ENCODE data around the gene TMEFF2. TPM values are rescaled to one million over a fixed set of nuclear protein-coding genes. Genes with fewer than 3 reads are reported as not detected.

Gene TMEFF2
- polyA plus RNA-seq, 1 of the 3 experiments (the other 2 are of a cell fraction), result 5.4 TPM

GRCh38 chr2:191983186-191983585 is 211.5 kb downstream of the TMEFF2 start:
- no peaks in the 10 kb centered on the region for H3K36me3 ChIP-seq (replicated peaks in 1 of 2; ENCODE audit: control insufficient read depth in 1 of 2, insufficient read depth in 2 of 2, low read length in 1 of 2)
- no peaks in the 10 kb centered on the region for H3K9me2 ChIP-seq
- no peaks in the 10 kb centered on the region for H4K20me1 ChIP-seq (ENCODE audit: insufficient read depth)
- no peak overlapping the region for H3K27ac ChIP-seq (ENCODE audit: low read depth in 2 of 2, low read length in 1 of 2)
- DNase-seq, result no peak
- H3K27me3 ChIP-seq (ENCODE audit: insufficient read depth), result no peaks in the 10 kb centered on the region
- ChIA-PET POLR2A (no interaction called here), CTCF (interaction anchor here (0.9 to 1.1 kb wide), 2 partner anchors 9 to 16 kb away, joined by 3 read pairs; no protein-coding TSS in a partner anchor)
- no peaks in the 10 kb centered on the region for H3F3A ChIP-seq (replicated peaks; ENCODE audit: insufficient read depth)
- no peaks in the 10 kb centered on the region for H3K9me3 ChIP-seq
- TF ChIP-seq, protein P1, sequence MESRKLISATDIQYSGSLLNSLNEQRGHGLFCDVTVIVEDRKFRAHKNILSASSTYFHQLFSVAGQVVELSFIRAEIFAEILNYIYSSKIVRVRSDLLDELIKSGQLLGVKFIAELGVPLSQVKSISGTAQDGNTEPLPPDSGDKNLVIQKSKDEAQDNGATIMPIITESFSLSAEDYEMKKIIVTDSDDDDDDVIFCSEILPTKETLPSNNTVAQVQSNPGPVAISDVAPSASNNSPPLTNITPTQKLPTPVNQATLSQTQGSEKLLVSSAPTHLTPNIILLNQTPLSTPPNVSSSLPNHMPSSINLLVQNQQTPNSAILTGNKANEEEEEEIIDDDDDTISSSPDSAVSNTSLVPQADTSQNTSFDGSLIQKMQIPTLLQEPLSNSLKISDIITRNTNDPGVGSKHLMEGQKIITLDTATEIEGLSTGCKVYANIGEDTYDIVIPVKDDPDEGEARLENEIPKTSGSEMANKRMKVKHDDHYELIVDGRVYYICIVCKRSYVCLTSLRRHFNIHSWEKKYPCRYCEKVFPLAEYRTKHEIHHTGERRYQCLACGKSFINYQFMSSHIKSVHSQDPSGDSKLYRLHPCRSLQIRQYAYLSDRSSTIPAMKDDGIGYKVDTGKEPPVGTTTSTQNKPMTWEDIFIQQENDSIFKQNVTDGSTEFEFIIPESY (IDR thresholded peaks at IDR 0.05; ENCODE audit: borderline replicate concordance, low read depth), result no peak
- no peak for TF ChIP-seq NRF1 (IDR thresholded peaks at IDR 0.05; ENCODE audit: low read depth, low read length)
- no peak for TF ChIP-seq POLR2AphosphoS5 (IDR thresholded peaks at IDR 0.05; ENCODE audit: low read depth, low read length)
- TF ChIP-seq GABPA (IDR thresholded peaks at IDR 0.05; ENCODE audit: low read depth), result no peak
- TF ChIP-seq EP300 (IDR thresholded peaks at IDR 0.05; ENCODE audit: borderline replicate concordance in 1 of 2, low read depth in 1 of 2, low read length in 1 of 2), result no peak
- TF ChIP-seq FOSL2 (IDR thresholded peaks at IDR 0.05; ENCODE audit: borderline replicate concordance, low read depth), result no peak
- no peak for TF ChIP-seq RCOR1 (IDR thresholded peaks at IDR 0.05; ENCODE audit: low read length)
- TF ChIP-seq RFX5 (IDR thresholded peaks at IDR 0.05; ENCODE audit: low read length), result no peak
- no peak for TF ChIP-seq NFIC (IDR thresholded peaks at IDR 0.05; ENCODE audit: borderline replicate concordance)
- TF ChIP-seq JUND (IDR thresholded peaks at IDR 0.05), result no peak
- no peak for TF ChIP-seq GATA2 (CRISPR knock-in tag; IDR thresholded peaks at IDR 0.05)
- TF ChIP-seq USF2 (IDR thresholded peaks at IDR 0.05; ENCODE audit: borderline replicate concordance, low read depth, low read length), result no peak
- H3K4me2 ChIP-seq, result no peak overlapping the region
- H3K79me2 ChIP-seq (ENCODE audit: insufficient read depth), result no peaks in the 10 kb centered on the region
- H3K4me1 ChIP-seq (ENCODE audit: control insufficient read depth in 1 of 2, insufficient read depth in 2 of 2, low read depth in 1 of 2, low read length in 1 of 2), result peaks cover 0 to 8% of the 10 kb centered on the region in 2 experiments; a peak in 1 of 4 replicates
- no peak overlapping the region for H2AFZ ChIP-seq (ENCODE audit: low read depth)
- H3K9ac ChIP-seq, result no peak overlapping the region
- H3K4me3 ChIP-seq (ENCODE audit: low read depth in 2 of 2, low read length in 1 of 2), result no peak overlapping the region

DNA sequence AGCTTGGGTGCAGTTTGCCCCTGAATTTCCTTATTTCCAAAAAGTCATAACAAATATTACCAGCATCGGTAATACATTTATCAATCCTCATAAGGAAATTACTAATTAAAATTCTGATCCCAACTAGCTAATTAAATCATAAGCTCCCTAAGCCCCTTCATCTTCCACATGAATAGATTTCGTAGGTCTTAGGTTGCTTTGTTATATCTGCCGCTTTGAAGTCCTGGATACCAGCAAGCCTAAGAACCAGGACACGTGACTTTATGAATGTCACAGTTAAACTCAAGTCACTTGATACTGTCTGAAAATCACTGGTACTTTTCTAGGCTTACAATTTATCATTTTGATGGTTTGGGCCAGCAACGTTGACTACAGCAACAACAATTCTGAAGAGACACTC is 213.0 kb downstream of the TMEFF2 start:
- Histone ChIP-seq H2AFZ (ENCODE audit: low read depth) (no peak overlapping the region), H3K27ac (ENCODE audit: low read depth in 2 of 2, low read length in 1 of 2) (no peak overlapping the region), H3K9me3 (no peaks in the 10 kb centered on the region), H4K20me1 (ENCODE audit: insufficient read depth) (no peaks in the 10 kb centered on the region), H3K36me3 (replicated peaks in 1 of 2; ENCODE audit: control insufficient read depth in 1 of 2, insufficient read depth in 2 of 2, low read length in 1 of 2) (no peaks in the 10 kb centered on the region), H3K4me2 (no peak overlapping the region), H3F3A (replicated peaks; ENCODE audit: insufficient read depth) (peaks cover 10% of the 10 kb centered on the region), H3K4me3 (ENCODE audit: low read depth in 2 of 2, low read length in 1 of 2) (no peak overlapping the region), H3K79me2 (ENCODE audit: insufficient read depth) (no peaks in the 10 kb centered on the region), H3K4me1 (ENCODE audit: control insufficient read depth in 1 of 2, insufficient read depth in 2 of 2, low read depth in 1 of 2, low read length in 1 of 2) (peaks cover 0 to 17% of the 10 kb centered on the region in 2 experiments; a peak in 3 of 4 replicates), H3K27me3 (ENCODE audit: insufficient read depth) (no peaks in the 10 kb centered on the region), H3K9ac (no peak overlapping the region), H3K9me2 (no peaks in the 10 kb centered on the region)
- TF ChIP-seq YY1 (IDR thresholded peaks at IDR 0.05; ENCODE audit: low read depth) (no peak), RCOR1 (IDR thresholded peaks at IDR 0.05; ENCODE audit: low read length) (no peak)
- TF ChIP-seq, protein P2, sequence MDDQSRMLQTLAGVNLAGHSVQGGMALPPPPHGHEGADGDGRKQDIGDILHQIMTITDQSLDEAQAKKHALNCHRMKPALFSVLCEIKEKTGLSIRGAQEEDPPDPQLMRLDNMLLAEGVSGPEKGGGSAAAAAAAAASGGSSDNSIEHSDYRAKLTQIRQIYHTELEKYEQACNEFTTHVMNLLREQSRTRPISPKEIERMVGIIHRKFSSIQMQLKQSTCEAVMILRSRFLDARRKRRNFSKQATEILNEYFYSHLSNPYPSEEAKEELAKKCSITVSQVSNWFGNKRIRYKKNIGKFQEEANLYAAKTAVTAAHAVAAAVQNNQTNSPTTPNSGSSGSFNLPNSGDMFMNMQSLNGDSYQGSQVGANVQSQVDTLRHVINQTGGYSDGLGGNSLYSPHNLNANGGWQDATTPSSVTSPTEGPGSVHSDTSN (IDR thresholded peaks at IDR 0.05), result no peak
- no peak for DNase-seq
- CTCF ChIA-PET, result no interaction called here
- WGBS (ENCODE audit: low lambda C conversion rate), result 78% methylated on average over 5 of the region's 5 CpGs
- POLR2A ChIA-PET, result no interaction called here
